Measurements from ENCODE around the gene GATD1. TPM values are rescaled to one million over a fixed set of nuclear protein-coding genes. Genes with fewer than 3 reads are reported as not detected.

Gene GATD1
- total and polyA plus RNA-seq, 10 of the 15 experiments (the other 5 are each of a cell fraction or from before 2014, with no cell fraction given): 1.2 to 92.6 (median 22.3) TPM

Small RNAs within 50 kb of the gene (small RNA-seq; reads per million reads assigned to genes)
- gene SNORA52: not detected

Other genes starting within 250 kb of the GATD1 start
Only the 7 nearest of the 24 such genes appear.
- 168 and 176 TPM in 2 replicates for gene TALDO1, start 30.0 kb downstream of the GATD1 start, total RNA-seq (2014; rRNA removed)
- gene TALDO1, start 30.0 kb downstream of the GATD1 start, total RNA-seq (2014; rRNA removed; fragmentation: Illumina TruSeq; extraction: Trizol): 139 and 148 TPM in 2 replicates
- gene TALDO1, start 30.0 kb downstream of the GATD1 start, total RNA-seq (2021): 226 and 227 TPM in 2 replicates
- 88.2 and 152 TPM in 2 replicates for gene TALDO1, start 30.0 kb downstream of the GATD1 start, polyA plus RNA-seq (2011; rRNA removed)
- 70.6 and 146 TPM in 2 replicates for gene TALDO1, start 30.0 kb downstream of the GATD1 start, polyA plus RNA-seq (2014; fragmentation: Illumina TruSeq; extraction: Trizol)
- gene TALDO1, start 30.0 kb downstream of the GATD1 start, polyA plus RNA-seq (2014; fragmentation: Nextera tagmentation; extraction: Ambion mirVana): 100 to 1,000 TPM; 121 to 189 TPM
- gene TALDO1, start 30.0 kb downstream of the GATD1 start, polyA plus RNA-seq (2014; rRNA removed): 227 and 242 TPM in 2 replicates
- 100 to 1,000 TPM; 293 to 302 TPM for gene TALDO1, start 30.0 kb downstream of the GATD1 start, polyA plus RNA-seq (2016; fragmentation: Nextera tagmentation; extraction: Ambion mirVana)
- gene CEND1, start 12.6 kb upstream of the GATD1 start, total RNA-seq (2014; rRNA removed): 5.5 and 7.2 TPM in 2 replicates
- gene CEND1, start 12.6 kb upstream of the GATD1 start, total RNA-seq (2014; rRNA removed; fragmentation: Illumina TruSeq; extraction: Trizol): 1.3 and 2.2 TPM in 2 replicates
- gene CEND1, start 12.6 kb upstream of the GATD1 start, total RNA-seq (2021): 6.9 and 9.0 TPM in 2 replicates
- 0.22 and 0.31 TPM in 2 replicates for gene CEND1, start 12.6 kb upstream of the GATD1 start, polyA plus RNA-seq (2011; rRNA removed)
- gene CEND1, start 12.6 kb upstream of the GATD1 start, polyA plus RNA-seq (2014; fragmentation: Illumina TruSeq; extraction: Trizol): 0.35 and 1.4 TPM in 2 replicates
- under 1 TPM in 1 of 2 experiments, not detected in 1; 0.55 TPM for gene CEND1, start 12.6 kb upstream of the GATD1 start, polyA plus RNA-seq (2014; fragmentation: Nextera tagmentation; extraction: Ambion mirVana)
- 7.3 and 10.1 TPM in 2 replicates for gene CEND1, start 12.6 kb upstream of the GATD1 start, polyA plus RNA-seq (2014; rRNA removed)
- gene CEND1, start 12.6 kb upstream of the GATD1 start, polyA plus RNA-seq (2016; fragmentation: Nextera tagmentation; extraction: Ambion mirVana): 10 to 100 TPM; 12.7 to 13.6 TPM
- 7.5 and 8.3 TPM in 2 replicates for gene SLC25A22, start 20.8 kb upstream of the GATD1 start, total RNA-seq (2014; rRNA removed)
- 3.6 and 3.9 TPM in 2 replicates for gene SLC25A22, start 20.8 kb upstream of the GATD1 start, total RNA-seq (2014; rRNA removed; fragmentation: Illumina TruSeq; extraction: Trizol)
- 22.8 and 27.0 TPM in 2 replicates for gene SLC25A22, start 20.8 kb upstream of the GATD1 start, total RNA-seq (2021)
- 2.9 and 8.0 TPM in 2 replicates for gene SLC25A22, start 20.8 kb upstream of the GATD1 start, polyA plus RNA-seq (2011; rRNA removed)
- 0.68 and 3.3 TPM in 2 replicates for gene SLC25A22, start 20.8 kb upstream of the GATD1 start, polyA plus RNA-seq (2014; fragmentation: Illumina TruSeq; extraction: Trizol)
- under 1 TPM; 0.27 to 0.46 TPM for gene SLC25A22, start 20.8 kb upstream of the GATD1 start, polyA plus RNA-seq (2014; fragmentation: Nextera tagmentation; extraction: Ambion mirVana)
- 14.8 and 21.1 TPM in 2 replicates for gene SLC25A22, start 20.8 kb upstream of the GATD1 start, polyA plus RNA-seq (2014; rRNA removed)
- gene SLC25A22, start 20.8 kb upstream of the GATD1 start, polyA plus RNA-seq (2016; fragmentation: Nextera tagmentation; extraction: Ambion mirVana): 10 to 100 TPM; 14.4 to 18.4 TPM
- gene PIDD1, start 27.7 kb upstream of the GATD1 start, total RNA-seq (2014; rRNA removed): 15.6 and 19.1 TPM in 2 replicates
- 3.8 and 4.0 TPM in 2 replicates for gene PIDD1, start 27.7 kb upstream of the GATD1 start, total RNA-seq (2014; rRNA removed; fragmentation: Illumina TruSeq; extraction: Trizol)
- 33.7 and 42.0 TPM in 2 replicates for gene PIDD1, start 27.7 kb upstream of the GATD1 start, total RNA-seq (2021)
- 2.8 and 8.0 TPM in 2 replicates for gene PIDD1, start 27.7 kb upstream of the GATD1 start, polyA plus RNA-seq (2011; rRNA removed)
- 0.54 and 2.1 TPM in 2 replicates for gene PIDD1, start 27.7 kb upstream of the GATD1 start, polyA plus RNA-seq (2014; fragmentation: Illumina TruSeq; extraction: Trizol)
- gene PIDD1, start 27.7 kb upstream of the GATD1 start, polyA plus RNA-seq (2014; fragmentation: Nextera tagmentation; extraction: Ambion mirVana): under 1 TPM; 0.11 to 0.84 TPM
- gene PIDD1, start 27.7 kb upstream of the GATD1 start, polyA plus RNA-seq (2014; rRNA removed): 52.2 and 64.4 TPM in 2 replicates
- 10 to 100 TPM; 52.6 to 53.6 TPM for gene PIDD1, start 27.7 kb upstream of the GATD1 start, polyA plus RNA-seq (2016; fragmentation: Nextera tagmentation; extraction: Ambion mirVana)
- 1,170 and 1,176 TPM in 2 replicates for gene RPLP2, start 32.5 kb upstream of the GATD1 start, total RNA-seq (2014; rRNA removed)
- 1,135 and 1,241 TPM in 2 replicates for gene RPLP2, start 32.5 kb upstream of the GATD1 start, total RNA-seq (2014; rRNA removed; fragmentation: Illumina TruSeq; extraction: Trizol)
- gene RPLP2, start 32.5 kb upstream of the GATD1 start, total RNA-seq (2021): 3,558 and 3,573 TPM in 2 replicates
- gene RPLP2, start 32.5 kb upstream of the GATD1 start, polyA plus RNA-seq (2011; rRNA removed): 443 and 711 TPM in 2 replicates
- gene RPLP2, start 32.5 kb upstream of the GATD1 start, polyA plus RNA-seq (2014; fragmentation: Illumina TruSeq; extraction: Trizol): 125 and 488 TPM in 2 replicates
- 1,000 to 10,000 TPM; 1,446 to 3,075 TPM for gene RPLP2, start 32.5 kb upstream of the GATD1 start, polyA plus RNA-seq (2014; fragmentation: Nextera tagmentation; extraction: Ambion mirVana)
- gene RPLP2, start 32.5 kb upstream of the GATD1 start, polyA plus RNA-seq (2014; rRNA removed): 1,595 and 1,805 TPM in 2 replicates
- gene RPLP2, start 32.5 kb upstream of the GATD1 start, polyA plus RNA-seq (2016; fragmentation: Nextera tagmentation; extraction: Ambion mirVana): 1,000 to 10,000 TPM; 1,515 to 1,516 TPM
- gene PNPLA2, start 41.4 kb upstream of the GATD1 start, total RNA-seq (2014; rRNA removed): 9.3 and 9.8 TPM in 2 replicates
- gene PNPLA2, start 41.4 kb upstream of the GATD1 start, total RNA-seq (2014; rRNA removed; fragmentation: Illumina TruSeq; extraction: Trizol): 2.5 and 4.2 TPM in 2 replicates
- gene PNPLA2, start 41.4 kb upstream of the GATD1 start, total RNA-seq (2021): 33.4 and 34.0 TPM in 2 replicates
- gene PNPLA2, start 41.4 kb upstream of the GATD1 start, polyA plus RNA-seq (2011; rRNA removed): 1.7 and 5.1 TPM in 2 replicates
- 1.5 and 6.4 TPM in 2 replicates for gene PNPLA2, start 41.4 kb upstream of the GATD1 start, polyA plus RNA-seq (2014; fragmentation: Illumina TruSeq; extraction: Trizol)
- under 1 TPM; 0.19 to 0.62 TPM for gene PNPLA2, start 41.4 kb upstream of the GATD1 start, polyA plus RNA-seq (2014; fragmentation: Nextera tagmentation; extraction: Ambion mirVana)
- gene PNPLA2, start 41.4 kb upstream of the GATD1 start, polyA plus RNA-seq (2014; rRNA removed): 18.3 and 26.5 TPM in 2 replicates
- 10 to 100 TPM; 15.5 to 16.1 TPM for gene PNPLA2, start 41.4 kb upstream of the GATD1 start, polyA plus RNA-seq (2016; fragmentation: Nextera tagmentation; extraction: Ambion mirVana)
- 19.2 and 20.1 TPM in 2 replicates for gene CRACR2B, start 50.4 kb upstream of the GATD1 start, total RNA-seq (2014; rRNA removed)
- 3.0 and 3.7 TPM in 2 replicates for gene CRACR2B, start 50.4 kb upstream of the GATD1 start, total RNA-seq (2014; rRNA removed; fragmentation: Illumina TruSeq; extraction: Trizol)
- 29.6 and 32.6 TPM in 2 replicates for gene CRACR2B, start 50.4 kb upstream of the GATD1 start, total RNA-seq (2021)
- 3.3 and 8.8 TPM in 2 replicates for gene CRACR2B, start 50.4 kb upstream of the GATD1 start, polyA plus RNA-seq (2011; rRNA removed)
- 0.43 and 4.4 TPM in 2 replicates for gene CRACR2B, start 50.4 kb upstream of the GATD1 start, polyA plus RNA-seq (2014; fragmentation: Illumina TruSeq; extraction: Trizol)
- gene CRACR2B, start 50.4 kb upstream of the GATD1 start, polyA plus RNA-seq (2014; fragmentation: Nextera tagmentation; extraction: Ambion mirVana): under 1 TPM; 0.10 to 0.31 TPM
- gene CRACR2B, start 50.4 kb upstream of the GATD1 start, polyA plus RNA-seq (2014; rRNA removed): 33.7 and 44.0 TPM in 2 replicates
- gene CRACR2B, start 50.4 kb upstream of the GATD1 start, polyA plus RNA-seq (2016; fragmentation: Nextera tagmentation; extraction: Ambion mirVana): 10 to 100 TPM; 16.6 to 17.0 TPM

Measured in GM12878 (cell line).